ENCODE data around the gene CYP2B6. TPM values are rescaled to one million over a fixed set of nuclear protein-coding genes. Genes with fewer than 3 reads are reported as not detected.

Gene CYP2B6
- polyA plus RNA-seq, 2 of the 4 experiments (the other 2 are of a cell fraction) = not detected

GRCh38 chr19:40941481-40942219 is 49.4 kb upstream of the CYP2B6 start (continued):
- TF ChIP-seq, protein P1, sequence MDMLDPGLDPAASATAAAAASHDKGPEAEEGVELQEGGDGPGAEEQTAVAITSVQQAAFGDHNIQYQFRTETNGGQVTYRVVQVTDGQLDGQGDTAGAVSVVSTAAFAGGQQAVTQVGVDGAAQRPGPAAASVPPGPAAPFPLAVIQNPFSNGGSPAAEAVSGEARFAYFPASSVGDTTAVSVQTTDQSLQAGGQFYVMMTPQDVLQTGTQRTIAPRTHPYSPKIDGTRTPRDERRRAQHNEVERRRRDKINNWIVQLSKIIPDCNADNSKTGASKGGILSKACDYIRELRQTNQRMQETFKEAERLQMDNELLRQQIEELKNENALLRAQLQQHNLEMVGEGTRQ (IDR thresholded peaks at IDR 0.05) = no peak
- no peak for TF ChIP-seq EHF (CRISPR knock-in tag; IDR thresholded peaks at IDR 0.05)
- TF ChIP-seq, protein P2, sequence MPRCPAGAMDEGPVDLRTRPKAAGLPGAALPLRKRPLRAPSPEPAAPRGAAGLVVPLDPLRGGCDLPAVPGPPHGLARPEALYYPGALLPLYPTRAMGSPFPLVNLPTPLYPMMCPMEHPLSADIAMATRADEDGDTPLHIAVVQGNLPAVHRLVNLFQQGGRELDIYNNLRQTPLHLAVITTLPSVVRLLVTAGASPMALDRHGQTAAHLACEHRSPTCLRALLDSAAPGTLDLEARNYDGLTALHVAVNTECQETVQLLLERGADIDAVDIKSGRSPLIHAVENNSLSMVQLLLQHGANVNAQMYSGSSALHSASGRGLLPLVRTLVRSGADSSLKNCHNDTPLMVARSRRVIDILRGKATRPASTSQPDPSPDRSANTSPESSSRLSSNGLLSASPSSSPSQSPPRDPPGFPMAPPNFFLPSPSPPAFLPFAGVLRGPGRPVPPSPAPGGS (IDR thresholded peaks at IDR 0.05) = no peak
- TF ChIP-seq ZFP36 (IDR thresholded peaks at IDR 0.05; ENCODE audit: borderline replicate concordance, partially characterized antibody) = no peak

DNA sequence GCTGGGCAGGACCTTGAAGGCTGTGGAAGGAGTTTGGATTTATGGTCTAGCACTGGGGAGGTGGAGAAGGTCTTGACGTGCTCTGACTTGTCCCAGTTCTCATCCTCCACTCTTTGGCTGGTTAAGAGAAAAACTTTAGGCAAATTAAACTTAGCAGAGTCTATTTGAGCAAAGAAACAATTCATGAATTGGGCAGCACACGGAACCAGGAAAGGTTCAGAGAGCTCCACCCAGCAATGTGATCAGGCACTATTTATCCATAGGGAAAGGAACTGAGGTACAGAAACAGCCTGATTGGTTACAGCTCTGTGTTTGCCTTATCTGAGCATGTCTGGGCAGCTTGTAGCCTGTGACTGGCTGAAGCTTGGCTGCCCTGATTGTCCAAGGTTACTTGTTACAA is 45.4 kb upstream of the CYP2B6 start:
- no peak for ATAC-seq
- ChIA-PET CTCF (no interaction called here), POLR2A (no interaction called here)
- no peak for DNase-seq (ENCODE audit: low read depth in 1 of 2, low spot score in 1 of 2)
- Histone ChIP-seq H3K9me3 (peaks cover 32% of the 10 kb centered on the region; the same call in 2 of the 3 replicates), H3K4me1 (peaks cover 5% of the 10 kb centered on the region; the same call in 2 of the 3 replicates), H3K4me2 (no peak overlapping the region), H3K27ac (no peak overlapping the region), H3K4me3 (no peak overlapping the region)
- TF ChIP-seq MYC (IDR thresholded peaks at IDR 0.05; ENCODE audit: borderline replicate concordance, low read length) (no peak), JUN (IDR thresholded peaks at IDR 0.05) (no peak), FOSB (CRISPR knock-in tag; IDR thresholded peaks at IDR 0.05) (no peak), TFCP2L1 (CRISPR knock-in tag; IDR thresholded peaks at IDR 0.05) (no peak), EHF (CRISPR knock-in tag; IDR thresholded peaks at IDR 0.05) (no peak), CHD2 (IDR thresholded peaks at IDR 0.05; ENCODE audit: low read length, partially characterized antibody) (no peak), ESRRA (IDR thresholded peaks at IDR 0.05; ENCODE audit: borderline replicate concordance, low read length) (no peak), POLR2A (IDR thresholded peaks at IDR 0.05; ENCODE audit: low read length) (no peak), ELK1 (IDR thresholded peaks at IDR 0.05; ENCODE audit: low read depth, low read length) (no peak), MAZ (IDR thresholded peaks at IDR 0.05; ENCODE audit: borderline replicate concordance, low read depth, low read length) (no peak), BHLHE40 (IDR thresholded peaks at IDR 0.05; ENCODE audit: low read depth, low read length) (no peak), PHF8 (IDR thresholded peaks at IDR 0.05; ENCODE audit: borderline replicate concordance, low read depth) (no peak)
- peak; percentile 91 for FAIRE-seq
- WGBS (ENCODE audit: missing lambda C conversion rate) = 65% methylated on average over 2 of the region's 2 CpGs

DNA sequence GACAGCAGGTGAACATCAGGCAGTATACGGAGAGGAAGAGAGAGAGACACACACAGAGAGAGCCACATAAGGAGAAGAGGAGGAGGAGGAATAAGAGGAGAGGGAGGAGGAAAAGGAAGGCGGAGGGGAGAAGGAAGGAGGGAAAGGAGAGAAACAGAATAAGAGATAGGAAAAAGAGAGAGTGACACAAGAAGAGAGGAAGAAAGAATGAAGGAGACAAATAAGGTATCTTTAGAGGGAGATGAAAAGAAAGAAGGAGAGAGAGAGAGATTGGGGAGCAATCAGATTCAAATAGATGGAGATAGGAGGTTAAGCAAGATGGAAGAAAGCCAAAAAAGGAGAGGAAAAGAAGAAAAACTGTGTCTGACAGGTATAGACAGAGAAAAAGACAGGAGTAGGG is 44.0 kb upstream of the CYP2B6 start:
- TF ChIP-seq KDM1A (IDR thresholded peaks at IDR 0.05; ENCODE audit: low read depth) (no peak), SREBF2 (IDR thresholded peaks at IDR 0.05) (no peak), CHD2 (IDR thresholded peaks at IDR 0.05; ENCODE audit: low read length, partially characterized antibody) (no peak), MAFK (IDR thresholded peaks at IDR 0.05; ENCODE audit: partially characterized antibody) (no peak), RAD21 (conservative IDR thresholded peaks at IDR 0.05 in 1 of 2, IDR thresholded peaks at IDR 0.05 in 1 of 2) (no peak), PBX3 (IDR thresholded peaks at IDR 0.05) (no peak), GATA3 (IDR thresholded peaks at IDR 0.05; ENCODE audit: borderline replicate concordance) (no peak), POLR2A (IDR thresholded peaks at IDR 0.05; ENCODE audit: low read length) (no peak), BHLHE40 (IDR thresholded peaks at IDR 0.05; ENCODE audit: low read depth, low read length) (no peak), ATOH8 (CRISPR knock-in tag; IDR thresholded peaks at IDR 0.05; ENCODE audit: low read depth) (no peak), SMC3 (IDR thresholded peaks at IDR 0.05) (no peak), RARB (CRISPR knock-in tag; IDR thresholded peaks at IDR 0.05) (no peak)
- TF ChIP-seq, protein P3, sequence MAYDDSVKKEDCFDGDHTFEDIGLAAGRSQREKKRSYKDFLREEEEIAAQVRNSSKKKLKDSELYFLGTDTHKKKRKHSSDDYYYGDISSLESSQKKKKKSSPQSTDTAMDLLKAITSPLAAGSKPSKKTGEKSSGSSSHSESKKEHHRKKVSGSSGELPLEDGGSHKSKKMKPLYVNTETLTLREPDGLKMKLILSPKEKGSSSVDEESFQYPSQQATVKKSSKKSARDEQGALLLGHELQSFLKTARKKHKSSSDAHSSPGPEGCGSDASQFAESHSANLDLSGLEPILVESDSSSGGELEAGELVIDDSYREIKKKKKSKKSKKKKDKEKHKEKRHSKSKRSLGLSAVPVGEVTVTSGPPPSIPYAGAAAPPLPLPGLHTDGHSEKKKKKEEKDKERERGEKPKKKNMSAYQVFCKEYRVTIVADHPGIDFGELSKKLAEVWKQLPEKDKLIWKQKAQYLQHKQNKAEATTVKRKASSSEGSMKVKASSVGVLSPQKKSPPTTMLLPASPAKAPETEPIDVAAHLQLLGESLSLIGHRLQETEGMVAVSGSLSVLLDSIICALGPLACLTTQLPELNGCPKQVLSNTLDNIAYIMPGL (CRISPR knock-in tag; IDR thresholded peaks at IDR 0.05; ENCODE audit: borderline replicate concordance) = no peak
- H3K4me1 ChIP-seq = no peaks in the 10 kb centered on the region
- peaks cover 47% of the 10 kb centered on the region for H3K9me3 ChIP-seq
- DNase-seq (ENCODE audit: low read depth in 1 of 2, low spot score in 1 of 2) = no peak
- ATAC-seq = no peak
- H3K4me2 ChIP-seq = no peak overlapping the region
- no peak for FAIRE-seq
- ChIA-PET CTCF (interaction anchor here (1.8 kb wide), 2 partner anchors 13 to 28 kb away, joined by 6 to 8 read pairs; no protein-coding TSS in a partner anchor), POLR2A (no interaction called here)
- 82% methylated on average over 2 of the region's 2 CpGs for WGBS (ENCODE audit: missing lambda C conversion rate)
- H3K4me3 ChIP-seq = no peak overlapping the region
- no peak overlapping the region for H3K27ac ChIP-seq

All from A549 (cell line).